GM18507 (cell line): ENCODE results near the gene SLC7A14.

ENCODE experiments used
- DNase-seq: peaks from one replicate; pipeline ENCODE4 v3.0.0; 2011; ENCODE audit warnings: low read depth; ENCODE audit not compliant: insufficient read length; ENCODE audit errors: extremely low spot score
- FAIRE-seq: peaks from 2 replicates; lab custom pipeline; 2011; peaks lifted over from hg19 to GRCh38; lab: Jason Lieb, UNC

Gene SLC7A14

GRCh38 chr3:170508291-170508690 lies 77.6 kb downstream of the SLC7A14 start:
- DNase-seq (no peak), FAIRE-seq (no peak)

- DNase-seq (no peak), FAIRE-seq (no peak)
These were observed 78.8 kb downstream of the SLC7A14 start for GRCh38 chr3:170507063-170507462.

GRCh38 chr3:170506556-170506955 lies 79.3 kb downstream of the SLC7A14 start:
- no peak for FAIRE-seq
- no peak for DNase-seq

GRCh38 chr3:170502297-170502696 lies 83.6 kb downstream of the SLC7A14 start:
- FAIRE-seq = no peak
- no peak for DNase-seq

- DNase-seq (no peak), FAIRE-seq (no peak)
These were observed 84.9 kb downstream of the SLC7A14 start for GRCh38 chr3:170500995-170501394.

- no peak for FAIRE-seq
These were observed 85.4 kb downstream of the SLC7A14 start for GRCh38 chr3:170500462-170500861.

GRCh38 chr3:170499562-170500156 lies 86.2 kb downstream of the SLC7A14 start:
- FAIRE-seq = no peak
- peak; percentile 11 for DNase-seq

More at GRCh38 chr3:170500462-170500861, 85.4 kb downstream of the SLC7A14 start:
- DNase-seq = no peak

- no peak for FAIRE-seq
- DNase-seq = no peak
These were observed 88.4 kb downstream of the SLC7A14 start for GRCh38 chr3:170497207-170498095.

GRCh38 chr3:170496868-170497140 lies 89.1 kb downstream of the SLC7A14 start:
- no peak for FAIRE-seq
- no peak for DNase-seq

GRCh38 chr3:170496026-170496867 lies 89.6 kb downstream of the SLC7A14 start:
- no peak for DNase-seq
- FAIRE-seq = no peak

GRCh38 chr3:170494766-170495165 lies 91.1 kb downstream of the SLC7A14 start:
- FAIRE-seq = no peak
- no peak for DNase-seq

GRCh38 chr3:170493712-170494182 lies 92.1 kb downstream of the SLC7A14 start:
- FAIRE-seq (no peak), DNase-seq (no peak)

- DNase-seq (no peak), FAIRE-seq (no peak)
These were observed 94.0 kb downstream of the SLC7A14 start for GRCh38 chr3:170491901-170492300.

GRCh38 chr3:170490828-170491560 lies 94.9 kb downstream of the SLC7A14 start:
- no peak for DNase-seq
- FAIRE-seq = no peak

GRCh38 chr3:170488802-170489201 lies 97.1 kb downstream of the SLC7A14 start:
- DNase-seq (no peak), FAIRE-seq (no peak)

GRCh38 chr3:170487031-170487430 lies 98.8 kb downstream of the SLC7A14 start:
- FAIRE-seq = no peak
- no peak for DNase-seq

- DNase-seq = no peak
- FAIRE-seq = no peak
These were observed 99.5 kb downstream of the SLC7A14 start for GRCh38 chr3:170486398-170486797.

- DNase-seq (no peak), FAIRE-seq (no peak)
These were observed 100.2 kb downstream of the SLC7A14 start for GRCh38 chr3:170485696-170486095.

- FAIRE-seq (no peak), DNase-seq (no peak)
These were observed 100.6 kb downstream of the SLC7A14 start for GRCh38 chr3:170485294-170485693.

GRCh38 chr3:170484869-170485268 lies 101.0 kb downstream of the SLC7A14 start:
- DNase-seq = no peak
- no peak for FAIRE-seq
